Measurements from ENCODE around the gene MPHOSPH6.

MPHOSPH6 gene

GRCh38 chr16:82147546-82147945 is 22.5 kb downstream of the MPHOSPH6 start:
- ATAC-seq = no peak
- no peak for TF ChIP-seq PPARA (CRISPR knock-in tag; IDR thresholded peaks at IDR 0.05; ENCODE audit: borderline replicate concordance)
- TF ChIP-seq ZNF8 (CRISPR knock-in tag; IDR thresholded peaks at IDR 0.05) = no peak
- no peak for TF ChIP-seq ZFP30 (CRISPR knock-in tag; IDR thresholded peaks at IDR 0.05)
- no peak for TF ChIP-seq CREB5 (CRISPR knock-in tag; IDR thresholded peaks at IDR 0.05; ENCODE audit: low read depth)
- no peak for TF ChIP-seq ISL1 (CRISPR knock-in tag; IDR thresholded peaks at IDR 0.05)
- no peak for TF ChIP-seq OSR1 (CRISPR knock-in tag; IDR thresholded peaks at IDR 0.05)
- TF ChIP-seq, protein P1, sequence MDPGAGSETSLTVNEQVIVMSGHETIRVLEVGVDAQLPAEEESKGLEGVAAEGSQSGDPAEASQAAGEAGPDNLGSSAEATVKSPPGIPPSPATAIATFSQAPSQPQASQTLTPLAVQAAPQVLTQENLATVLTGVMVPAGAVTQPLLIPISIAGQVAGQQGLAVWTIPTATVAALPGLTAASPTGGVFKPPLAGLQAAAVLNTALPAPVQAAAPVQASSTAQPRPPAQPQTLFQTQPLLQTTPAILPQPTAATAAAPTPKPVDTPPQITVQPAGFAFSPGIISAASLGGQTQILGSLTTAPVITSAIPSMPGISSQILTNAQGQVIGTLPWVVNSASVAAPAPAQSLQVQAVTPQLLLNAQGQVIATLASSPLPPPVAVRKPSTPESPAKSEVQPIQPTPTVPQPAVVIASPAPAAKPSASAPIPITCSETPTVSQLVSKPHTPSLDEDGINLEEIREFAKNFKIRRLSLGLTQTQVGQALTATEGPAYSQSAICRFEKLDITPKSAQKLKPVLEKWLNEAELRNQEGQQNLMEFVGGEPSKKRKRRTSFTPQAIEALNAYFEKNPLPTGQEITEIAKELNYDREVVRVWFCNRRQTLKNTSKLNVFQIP (CRISPR knock-in tag; IDR thresholded peaks at IDR 0.05; ENCODE audit: borderline replicate concordance, low read depth) = no peak
- no peak for TF ChIP-seq BACH2 (CRISPR knock-in tag; IDR thresholded peaks at IDR 0.05; ENCODE audit: borderline replicate concordance)
- TF ChIP-seq ARNTL (CRISPR knock-in tag; IDR thresholded peaks at IDR 0.05; ENCODE audit: borderline replicate concordance, low read depth) = no peak
- TF ChIP-seq TOX (CRISPR knock-in tag; IDR thresholded peaks at IDR 0.05; ENCODE audit: borderline replicate concordance) = no peak
- no peak for TF ChIP-seq ZNF565 (CRISPR knock-in tag; conservative IDR thresholded peaks at IDR 0.05; ENCODE audit: low read depth)
- TF ChIP-seq, protein P2, sequence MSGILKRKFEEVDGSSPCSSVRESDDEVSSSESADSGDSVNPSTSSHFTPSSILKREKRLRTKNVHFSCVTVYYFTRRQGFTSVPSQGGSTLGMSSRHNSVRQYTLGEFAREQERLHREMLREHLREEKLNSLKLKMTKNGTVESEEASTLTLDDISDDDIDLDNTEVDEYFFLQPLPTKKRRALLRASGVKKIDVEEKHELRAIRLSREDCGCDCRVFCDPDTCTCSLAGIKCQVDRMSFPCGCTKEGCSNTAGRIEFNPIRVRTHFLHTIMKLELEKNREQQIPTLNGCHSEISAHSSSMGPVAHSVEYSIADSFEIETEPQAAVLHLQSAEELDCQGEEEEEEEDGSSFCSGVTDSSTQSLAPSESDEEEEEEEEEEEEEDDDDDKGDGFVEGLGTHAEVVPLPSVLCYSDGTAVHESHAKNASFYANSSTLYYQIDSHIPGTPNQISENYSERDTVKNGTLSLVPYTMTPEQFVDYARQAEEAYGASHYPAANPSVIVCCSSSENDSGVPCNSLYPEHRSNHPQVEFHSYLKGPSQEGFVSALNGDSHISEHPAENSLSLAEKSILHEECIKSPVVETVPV (CRISPR knock-in tag; IDR thresholded peaks at IDR 0.05) = no peak
- no peak for TF ChIP-seq PATZ1 (CRISPR knock-in tag; IDR thresholded peaks at IDR 0.05; ENCODE audit: borderline replicate concordance)
- TF ChIP-seq GLIS3 (CRISPR knock-in tag; IDR thresholded peaks at IDR 0.05) = no peak
- TF ChIP-seq TSHZ2 (CRISPR knock-in tag; IDR thresholded peaks at IDR 0.05) = no peak
- no peak for TF ChIP-seq RARB (CRISPR knock-in tag; IDR thresholded peaks at IDR 0.05)
- no peak for TF ChIP-seq ZC3H10 (CRISPR knock-in tag; IDR thresholded peaks at IDR 0.05)
- TF ChIP-seq ZNF70 (CRISPR knock-in tag; IDR thresholded peaks at IDR 0.05) = no peak
- no peak for TF ChIP-seq SNAI2 (CRISPR knock-in tag; IDR thresholded peaks at IDR 0.05)
- no peak for TF ChIP-seq TCF4 (CRISPR knock-in tag; IDR thresholded peaks at IDR 0.05; ENCODE audit: borderline replicate concordance)

GRCh38 chr16:82146957-82147356 is 23.1 kb downstream of the MPHOSPH6 start:
- no peak for ATAC-seq
- TF ChIP-seq TCF4 (CRISPR knock-in tag; IDR thresholded peaks at IDR 0.05; ENCODE audit: borderline replicate concordance) = no peak

DNA sequence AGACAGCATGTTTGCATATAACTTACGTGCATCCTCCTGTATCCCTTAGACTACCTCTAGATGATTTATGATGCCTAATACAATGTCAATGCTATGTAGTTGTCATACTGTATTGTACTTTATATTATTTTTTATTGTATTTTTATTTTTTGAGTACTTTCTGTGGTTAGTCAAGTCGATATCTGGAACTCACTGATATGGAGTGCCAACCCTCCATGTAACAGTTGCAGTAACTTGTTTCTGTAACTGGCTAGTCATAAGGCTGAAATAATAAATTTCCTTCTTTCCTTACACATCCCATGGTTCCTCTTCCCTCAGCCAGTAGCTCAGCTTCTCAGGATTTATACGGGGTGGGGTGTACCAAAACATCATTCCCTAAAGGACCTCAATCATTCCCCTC is 23.5 kb downstream of the MPHOSPH6 start:
- ATAC-seq = no peak
- TF ChIP-seq TSHZ2 (CRISPR knock-in tag; IDR thresholded peaks at IDR 0.05) (no peak), OSR1 (CRISPR knock-in tag; IDR thresholded peaks at IDR 0.05) (no peak), RARB (CRISPR knock-in tag; IDR thresholded peaks at IDR 0.05) (no peak), ZC3H10 (CRISPR knock-in tag; IDR thresholded peaks at IDR 0.05) (no peak), CREB5 (CRISPR knock-in tag; IDR thresholded peaks at IDR 0.05; ENCODE audit: low read depth) (no peak), ARNTL (CRISPR knock-in tag; IDR thresholded peaks at IDR 0.05; ENCODE audit: borderline replicate concordance, low read depth) (no peak), ISL1 (CRISPR knock-in tag; IDR thresholded peaks at IDR 0.05) (no peak), ZNF8 (CRISPR knock-in tag; IDR thresholded peaks at IDR 0.05) (no peak)
- TF ChIP-seq, protein P2 (CRISPR knock-in tag; IDR thresholded peaks at IDR 0.05) = no peak
- TF ChIP-seq, protein P1 (CRISPR knock-in tag; IDR thresholded peaks at IDR 0.05; ENCODE audit: borderline replicate concordance, low read depth) = no peak
